ENCODE results near the gene LIMS4. TPM values are rescaled to one million over a fixed set of nuclear protein-coding genes. Genes with fewer than 3 reads are reported as not detected.
"Not testable (repeated sequence)": the region's sequence is repeated elsewhere in the genome, so short reads cannot be mapped to it uniquely, and the experiment has no call there.

LIMS4 gene, protein sequence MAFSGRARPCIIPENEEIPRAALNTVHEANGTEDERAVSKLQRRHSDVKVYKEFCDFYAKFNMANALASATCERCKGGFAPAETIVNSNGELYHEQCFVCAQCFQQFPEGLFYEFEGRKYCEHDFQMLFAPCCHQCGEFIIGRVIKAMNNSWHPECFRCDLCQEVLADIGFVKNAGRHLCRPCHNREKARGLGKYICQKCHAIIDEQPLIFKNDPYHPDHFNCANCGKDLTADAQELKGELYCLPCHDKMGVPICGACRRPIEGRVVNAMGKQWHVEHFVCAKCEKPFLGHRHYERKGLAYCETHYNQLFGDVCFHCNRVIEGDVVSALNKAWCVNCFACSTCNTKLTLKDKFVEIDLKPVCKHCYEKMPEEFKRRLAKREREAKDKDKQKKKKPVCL
- total RNA-seq (0.26 and 1.8 TPM in 2 replicates), polyA plus RNA-seq (0.14 and 1.5 TPM in 2 replicates), polyA minus RNA-seq (ENCODE audit: low replicate concordance) (1.2 TPM in 1 of 2 replicates, not detected in the other)
- polyA plus RNA-seq (2012), result 0.20 and 0.55 TPM in 2 replicates

DNA sequence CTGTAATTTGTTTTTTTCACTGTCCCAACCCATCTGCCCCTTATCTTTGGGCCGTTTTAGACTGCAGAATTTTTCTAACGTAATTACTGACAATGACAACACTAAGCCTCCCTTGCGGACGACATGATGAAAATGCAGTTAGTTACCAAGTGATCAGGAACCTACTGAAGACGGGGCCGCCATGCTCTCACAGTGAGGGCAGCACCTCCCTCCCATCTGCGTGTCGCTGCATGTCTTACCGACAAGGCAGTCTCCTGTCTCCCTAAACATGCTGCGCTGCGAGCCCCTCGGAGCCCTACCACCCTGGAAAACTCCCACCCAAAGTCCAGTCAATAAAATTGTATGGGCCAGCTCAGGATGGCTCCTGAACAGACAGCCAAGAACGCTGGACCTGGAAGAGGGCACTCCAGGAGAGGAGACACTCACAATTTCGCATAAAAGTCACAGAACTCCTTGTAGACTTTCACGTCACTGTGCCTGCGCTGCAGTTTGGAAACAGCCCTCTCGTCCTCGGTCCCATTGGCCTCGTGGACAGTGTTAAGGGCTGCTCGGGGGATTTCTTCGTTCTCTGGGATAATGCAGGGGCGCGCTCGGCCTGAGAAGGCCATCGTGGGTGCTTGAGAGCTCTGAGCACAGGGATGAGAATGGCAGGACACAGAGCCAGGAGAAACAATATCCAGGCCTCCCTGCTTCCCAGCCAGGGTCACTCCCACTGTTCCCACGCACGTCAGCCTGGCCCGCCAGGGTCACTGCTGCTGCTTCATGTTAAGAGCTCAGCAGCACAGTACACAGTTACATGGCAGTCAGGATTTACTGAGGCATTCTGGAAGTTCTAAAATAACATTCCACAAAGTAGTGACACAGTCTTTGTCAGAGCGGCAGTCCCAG, at the start of gene LIMS4:
TSS of gene LIMS4 (minus strand) at position 646 of the 888 bp plus-strand sequence. CDS start at position 608, 38 bp downstream.
- not testable (repeated sequence) for H2AFZ ChIP-seq (ENCODE audit: low read length); DNase-seq (ENCODE audit: low read depth in 2 of 2)

DNA sequence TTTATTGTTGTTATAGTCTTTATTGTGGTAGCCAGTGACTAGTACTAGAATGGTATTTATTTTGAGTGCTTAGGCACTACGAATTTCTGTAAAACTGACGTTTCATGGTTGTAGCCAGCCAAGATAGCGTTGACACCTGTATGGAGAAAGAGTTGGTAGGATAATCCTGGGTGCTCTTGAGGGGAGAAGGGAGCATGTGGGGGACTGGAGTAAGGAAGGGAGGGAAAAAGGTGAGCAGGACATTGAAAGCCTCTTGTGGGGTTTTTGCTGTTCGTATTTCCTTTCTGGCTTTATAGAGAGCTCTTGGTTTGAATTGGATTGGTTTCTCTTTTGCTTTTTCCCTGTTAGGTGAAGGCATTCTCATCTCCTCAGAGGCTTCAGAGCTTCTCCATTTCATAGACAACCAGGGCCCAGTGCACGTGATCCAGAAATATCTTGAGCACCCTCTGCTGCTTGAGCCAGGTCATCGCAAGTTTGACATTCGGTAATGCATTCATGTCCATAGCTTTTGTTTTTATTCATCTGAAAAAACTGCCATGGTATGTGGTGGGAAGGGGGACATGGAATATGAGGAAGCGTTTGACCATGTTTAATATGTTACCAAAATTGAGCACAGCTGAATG, 27.2 kb upstream of the LIMS4 start:
- not testable (repeated sequence) for H3K4me1 ChIP-seq (ENCODE audit: control insufficient read depth, extremely low read depth, insufficient read depth, low read length); H4K20me1 ChIP-seq (ENCODE audit: control insufficient read depth, extremely low read depth, insufficient read depth, low read length); H3K4me2 ChIP-seq (ENCODE audit: extremely low read depth, insufficient read depth, low read length); H3K27me3 ChIP-seq (ENCODE audit: control insufficient read depth, insufficient read depth, low read length); H3K9me3 ChIP-seq (ENCODE audit: control insufficient read depth, insufficient read depth, low read depth, low read length); H2AFZ ChIP-seq (ENCODE audit: low read length); H3K9ac ChIP-seq (ENCODE audit: insufficient read depth, low read length); H3K36me3 ChIP-seq (ENCODE audit: control insufficient read depth, insufficient read depth, low read length); H3K27ac ChIP-seq (ENCODE audit: insufficient read depth, low read length); H3K79me2 ChIP-seq (ENCODE audit: control insufficient read depth, insufficient read depth, low read length); H3K4me3 ChIP-seq (replicated peaks in 1 of 4; ENCODE audit: control extremely low read depth in 1 of 4, insufficient read depth in 1 of 4, low read depth in 3 of 4, low read length in 4 of 4); DNase-seq (ENCODE audit: low read depth in 2 of 2)

More for the DNA sequence above, at the start of gene LIMS4:
- not testable (repeated sequence) for H3K9ac ChIP-seq (ENCODE audit: insufficient read depth, low read length); H3K4me1 ChIP-seq (ENCODE audit: control insufficient read depth, extremely low read depth, insufficient read depth, low read length); H3K27ac ChIP-seq (ENCODE audit: insufficient read depth, low read length); H3K4me3 ChIP-seq (replicated peaks in 1 of 4; ENCODE audit: control extremely low read depth in 1 of 4, insufficient read depth in 1 of 4, low read depth in 3 of 4, low read length in 4 of 4); H3K27me3 ChIP-seq (ENCODE audit: control insufficient read depth, insufficient read depth, low read length); H4K20me1 ChIP-seq (ENCODE audit: control insufficient read depth, extremely low read depth, insufficient read depth, low read length); H3K36me3 ChIP-seq (ENCODE audit: control insufficient read depth, insufficient read depth, low read length); H3K79me2 ChIP-seq (ENCODE audit: control insufficient read depth, insufficient read depth, low read length); H3K9me3 ChIP-seq (ENCODE audit: control insufficient read depth, insufficient read depth, low read depth, low read length); H3K4me2 ChIP-seq (ENCODE audit: extremely low read depth, insufficient read depth, low read length)

DNA sequence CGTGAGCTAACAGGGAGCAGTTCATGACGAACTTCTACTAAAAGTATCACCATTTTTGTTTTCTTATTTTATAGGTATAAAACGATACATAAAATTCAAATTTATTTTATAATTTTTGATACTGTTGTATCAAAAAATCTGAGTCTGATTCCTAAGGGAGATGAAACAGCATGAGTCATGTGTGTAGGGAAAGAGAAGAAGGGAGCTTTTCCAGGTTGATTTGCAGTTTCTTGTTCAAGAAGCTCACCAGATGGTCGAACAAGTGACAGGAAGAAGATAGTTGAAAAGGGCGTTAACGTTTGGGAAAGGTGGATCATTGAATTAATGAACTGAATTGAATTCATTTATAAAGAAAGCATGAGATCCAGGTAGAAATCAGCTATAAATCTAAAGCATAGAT, 23.4 kb upstream of the LIMS4 start:
- H2AFZ ChIP-seq (ENCODE audit: low read length); H3K36me3 ChIP-seq (ENCODE audit: control insufficient read depth, insufficient read depth, low read length); DNase-seq (ENCODE audit: low read depth in 2 of 2); H3K79me2 ChIP-seq (ENCODE audit: control insufficient read depth, insufficient read depth, low read length); H4K20me1 ChIP-seq (ENCODE audit: control insufficient read depth, extremely low read depth, insufficient read depth, low read length); H3K27me3 ChIP-seq (ENCODE audit: control insufficient read depth, insufficient read depth, low read length); H3K9me3 ChIP-seq (ENCODE audit: control insufficient read depth, insufficient read depth, low read depth, low read length); H3K27ac ChIP-seq (ENCODE audit: insufficient read depth, low read length); H3K4me2 ChIP-seq (ENCODE audit: extremely low read depth, insufficient read depth, low read length); H3K4me3 ChIP-seq (replicated peaks in 1 of 4; ENCODE audit: control extremely low read depth in 1 of 4, insufficient read depth in 1 of 4, low read depth in 3 of 4, low read length in 4 of 4); H3K4me1 ChIP-seq (ENCODE audit: control insufficient read depth, extremely low read depth, insufficient read depth, low read length); H3K9ac ChIP-seq (ENCODE audit: insufficient read depth, low read length): not testable (repeated sequence)

DNA sequence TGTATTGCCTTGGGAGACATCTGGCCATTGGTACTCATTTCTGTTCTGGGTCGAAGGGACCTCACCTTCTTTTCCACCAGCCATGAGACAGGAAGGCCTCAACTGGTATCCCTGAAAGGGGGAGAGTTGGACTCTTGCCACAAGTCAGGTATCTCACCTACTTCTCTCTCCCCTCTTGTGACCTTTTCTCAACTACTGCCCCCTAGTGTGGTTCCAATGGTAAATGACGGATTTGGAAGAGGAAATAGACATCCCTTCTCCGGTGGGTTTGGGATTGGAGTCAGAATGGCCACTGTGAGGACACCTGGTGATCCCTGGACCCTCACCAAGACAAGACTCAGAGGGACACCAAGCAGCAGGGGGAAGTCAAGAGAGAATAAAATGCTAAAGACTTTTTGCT, 21.9 kb upstream of the LIMS4 start:
- H3K4me3 ChIP-seq (replicated peaks in 1 of 4; ENCODE audit: control extremely low read depth in 1 of 4, insufficient read depth in 1 of 4, low read depth in 3 of 4, low read length in 4 of 4); H3K9ac ChIP-seq (ENCODE audit: insufficient read depth, low read length); H3K79me2 ChIP-seq (ENCODE audit: control insufficient read depth, insufficient read depth, low read length); H3K27me3 ChIP-seq (ENCODE audit: control insufficient read depth, insufficient read depth, low read length); H3K36me3 ChIP-seq (ENCODE audit: control insufficient read depth, insufficient read depth, low read length); H4K20me1 ChIP-seq (ENCODE audit: control insufficient read depth, extremely low read depth, insufficient read depth, low read length); H3K9me3 ChIP-seq (ENCODE audit: control insufficient read depth, insufficient read depth, low read depth, low read length); H3K4me2 ChIP-seq (ENCODE audit: extremely low read depth, insufficient read depth, low read length); DNase-seq (ENCODE audit: low read depth in 2 of 2); H3K27ac ChIP-seq (ENCODE audit: insufficient read depth, low read length); H3K4me1 ChIP-seq (ENCODE audit: control insufficient read depth, extremely low read depth, insufficient read depth, low read length); H2AFZ ChIP-seq (ENCODE audit: low read length): not testable (repeated sequence)

DNA sequence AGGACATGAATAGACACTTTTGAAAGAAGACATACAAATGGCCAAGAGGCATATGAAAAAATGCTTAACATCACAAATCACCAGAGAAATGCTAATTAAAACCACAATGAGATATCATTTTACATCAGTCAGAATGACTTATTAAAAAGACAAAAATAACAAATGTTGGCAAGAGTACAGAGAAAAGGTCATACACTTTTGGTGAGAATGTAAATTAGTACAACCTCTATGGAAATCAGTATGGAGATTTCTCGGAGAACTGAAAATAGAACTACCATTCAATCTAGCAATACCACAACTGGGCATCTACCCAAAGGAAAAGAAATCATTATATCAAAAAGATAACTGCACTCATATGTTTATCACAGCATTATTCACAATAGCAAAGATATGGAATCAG, 16.4 kb upstream of the LIMS4 start:
- not testable (repeated sequence) for H3K4me2 ChIP-seq (ENCODE audit: extremely low read depth, insufficient read depth, low read length); H3K79me2 ChIP-seq (ENCODE audit: control insufficient read depth, insufficient read depth, low read length); H3K9me3 ChIP-seq (ENCODE audit: control insufficient read depth, insufficient read depth, low read depth, low read length); DNase-seq (ENCODE audit: low read depth in 2 of 2); H3K4me3 ChIP-seq (replicated peaks in 1 of 4; ENCODE audit: control extremely low read depth in 1 of 4, insufficient read depth in 1 of 4, low read depth in 3 of 4, low read length in 4 of 4); H2AFZ ChIP-seq (ENCODE audit: low read length); H4K20me1 ChIP-seq (ENCODE audit: control insufficient read depth, extremely low read depth, insufficient read depth, low read length); H3K27me3 ChIP-seq (ENCODE audit: control insufficient read depth, insufficient read depth, low read length); H3K36me3 ChIP-seq (ENCODE audit: control insufficient read depth, insufficient read depth, low read length); H3K4me1 ChIP-seq (ENCODE audit: control insufficient read depth, extremely low read depth, insufficient read depth, low read length); H3K9ac ChIP-seq (ENCODE audit: insufficient read depth, low read length); H3K27ac ChIP-seq (ENCODE audit: insufficient read depth, low read length)

DNA sequence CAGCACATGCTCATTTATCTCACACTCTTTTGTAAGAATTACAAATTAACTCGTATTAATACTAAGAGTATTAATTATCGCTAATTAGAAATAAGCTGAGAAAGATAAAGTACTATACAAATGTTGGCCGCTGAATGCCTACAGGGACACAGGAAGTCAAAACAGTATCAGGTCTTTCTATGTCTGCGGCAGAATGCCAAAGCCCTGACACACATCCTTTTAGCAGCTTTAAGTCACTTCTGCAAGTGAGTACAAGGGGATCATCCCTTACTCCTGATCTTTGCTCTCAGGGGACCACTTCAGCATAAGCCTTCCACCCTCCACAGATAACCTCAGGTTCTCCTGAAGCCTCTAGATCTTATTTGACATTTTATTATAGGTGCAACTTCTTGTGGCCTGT, 10.1 kb upstream of the LIMS4 start:
- not testable (repeated sequence) for H3K4me2 ChIP-seq (ENCODE audit: extremely low read depth, insufficient read depth, low read length); H3K9ac ChIP-seq (ENCODE audit: insufficient read depth, low read length); H3K79me2 ChIP-seq (ENCODE audit: control insufficient read depth, insufficient read depth, low read length); H3K4me3 ChIP-seq (replicated peaks in 1 of 4; ENCODE audit: control extremely low read depth in 1 of 4, insufficient read depth in 1 of 4, low read depth in 3 of 4, low read length in 4 of 4); H3K9me3 ChIP-seq (ENCODE audit: control insufficient read depth, insufficient read depth, low read depth, low read length); DNase-seq (ENCODE audit: low read depth in 2 of 2); H3K36me3 ChIP-seq (ENCODE audit: control insufficient read depth, insufficient read depth, low read length); H4K20me1 ChIP-seq (ENCODE audit: control insufficient read depth, extremely low read depth, insufficient read depth, low read length); H2AFZ ChIP-seq (ENCODE audit: low read length); H3K27ac ChIP-seq (ENCODE audit: insufficient read depth, low read length); H3K27me3 ChIP-seq (ENCODE audit: control insufficient read depth, insufficient read depth, low read length); H3K4me1 ChIP-seq (ENCODE audit: control insufficient read depth, extremely low read depth, insufficient read depth, low read length)

Data from fibroblast of lung (primary cell).